Uterus (tissue), 4 donors: ENCODE measurements around the gene KCNJ11. TPM values are rescaled to one million over a fixed set of nuclear protein-coding genes. Genes with fewer than 3 reads are reported as not detected.

Experiments used
- DNase-seq, 2 donors: peaks; one replicate each; pipeline ENCODE4 v3.0.0-alpha.2; 2019 to 2020
- H3K27ac ChIP-seq, 2 donors: fragments of 200-600 bp; sonication (generic); 1 replicate in 1 of 2; 2 replicates in 1 of 2; pipeline ENCODE4 v1.5.1; 2016 to 2018
- H3K27me3 ChIP-seq, 2 donors: fragments of 200-600 bp; sonication (generic); one replicate each; pipeline ENCODE4 v1.5.1; 2018 to 2019; ENCODE audit warnings: control low read depth in 1 of 2
- H3K36me3 ChIP-seq, 2 donors: fragments of 200-600 bp; sonication (generic); one replicate each; pipeline ENCODE4 v1.5.1; 2019; ENCODE audit warnings: control low read depth in 1 of 2
- H3K4me1 ChIP-seq, 2 donors: fragments of 200-600 bp; sonication (generic); one replicate each; pipeline ENCODE4 v1.5.1; 2018 to 2019; ENCODE audit warnings: control low read depth in 1 of 2
- H3K4me3 ChIP-seq, 2 donors: fragments of 200-600 bp; sonication (generic); 1 replicate in 1 of 2; 2 replicates in 1 of 2; pipeline ENCODE4 v1.5.1; 2018 to 2019; ENCODE audit warnings: mild to moderate bottlenecking in 1 of 2
- H3K9me3 ChIP-seq, 2 donors: fragments of 200-600 bp; sonication (generic); one replicate each; pipeline ENCODE4 v1.5.1; 2019; ENCODE audit warnings: control low read depth in 1 of 2
- CTCF ChIP-seq, 4 experiments: fragments of 200-600 bp in 2 of 4; fragments of 450-650 bp in 2 of 4; sonication (generic) in 2 of 4; IDR thresholded peaks; one replicate each; pipeline ENCODE4 v1.5.1; 2016 to 2019; ENCODE audit warnings: antibody characterized with exemption in 4 of 4, mild to moderate bottlenecking in 2 of 4, moderate library complexity in 1 of 4
- POLR2A ChIP-seq, 2 donors: fragments of 450-650 bp; IDR thresholded peaks; one replicate each; pipeline ENCODE4 v1.6.1; 2016; ENCODE audit warnings: antibody characterized with exemption in 2 of 2, mild to moderate bottlenecking in 1 of 2, moderate library complexity in 1 of 2
- intact Hi-C: fragments of 100-400 bp; cut with DNase I; formaldehyde crosslinking; loops from one replicate; pipeline ENCODE4 v1.15.1; 2023; ENCODE audit warnings: low total_unique reads
- total RNA-seq, 4 donors: library from RNA; depleted of rRNA in 3 of 4; stranded (reverse); fragments of >200 nt in 3 of 4; gene quantifications; one replicate each; pipeline versions ENCODE4 v1.1.0 to v1.2.4, GENCODE V29; 2014 to 2023
- donor health status: DM: yes; HTN: yes; CAD: no.

The KCNJ11 gene
- total RNA-seq, 4 donors from 2014 or later: 0.83 to 3.9 TPM; not detected in 2

- H3K27me3 ChIP-seq: no peaks in the 10 kb centered on the region
- H3K27ac ChIP-seq: no peak overlapping the region
- H3K36me3 ChIP-seq: no peaks in the 10 kb centered on the region
- peaks cover 0 to 24% of the 10 kb centered on the region in 2 donors for H3K9me3 ChIP-seq
- no peak overlapping the region for H3K4me3 ChIP-seq
- intact Hi-C loops: no loop called here
- no peak for DNase-seq
- no peaks in the 10 kb centered on the region for H3K4me1 ChIP-seq
- no peak for TF ChIP-seq POLR2A (IDR thresholded peaks at IDR 0.05)
- TF ChIP-seq CTCF (IDR thresholded peaks at IDR 0.05): no peak
Measured at GRCh38 chr11:17375547-17375946, 12.9 kb downstream of the KCNJ11 start.

GRCh38 chr11:17371614-17372013 lies 16.8 kb downstream of the KCNJ11 start:
- TF ChIP-seq CTCF (IDR thresholded peaks at IDR 0.05): no peak
- no peak for TF ChIP-seq POLR2A (IDR thresholded peaks at IDR 0.05)
- Histone ChIP-seq H3K9me3 (peaks cover 0 to 33% of the 10 kb centered on the region in 2 donors), H3K27ac (no peak overlapping the region), H3K4me3 (no peak overlapping the region), H3K4me1 (no peaks in the 10 kb centered on the region), H3K27me3 (no peaks in the 10 kb centered on the region), H3K36me3 (no peaks in the 10 kb centered on the region)
- intact Hi-C loops: no loop called here
- no peak for DNase-seq

GRCh38 chr11:17369684-17370243 lies 18.7 kb downstream of the KCNJ11 start:
- no peak for DNase-seq
- H3K27ac ChIP-seq: no peak overlapping the region
- H3K27me3 ChIP-seq: no peaks in the 10 kb centered on the region
- H3K36me3 ChIP-seq: no peaks in the 10 kb centered on the region
- H3K4me1 ChIP-seq: no peaks in the 10 kb centered on the region
- H3K4me3 ChIP-seq: no peak overlapping the region
- TF ChIP-seq CTCF (IDR thresholded peaks at IDR 0.05) (no peak), POLR2A (IDR thresholded peaks at IDR 0.05) (no peak)
- intact Hi-C loops: no loop called here
- H3K9me3 ChIP-seq: peaks cover 0 to 33% of the 10 kb centered on the region in 2 donors

- intact Hi-C loops: no loop called here
- TF ChIP-seq CTCF (IDR thresholded peaks at IDR 0.05) (no peak), POLR2A (IDR thresholded peaks at IDR 0.05) (no peak)
- no peak overlapping the region for H3K27ac ChIP-seq
- H3K27me3 ChIP-seq: no peaks in the 10 kb centered on the region
- DNase-seq: no peak
- H3K36me3 ChIP-seq: no peaks in the 10 kb centered on the region
- H3K9me3 ChIP-seq: peaks cover 0 to 33% of the 10 kb centered on the region in 2 donors
- no peaks in the 10 kb centered on the region for H3K4me1 ChIP-seq
- no peak overlapping the region for H3K4me3 ChIP-seq
Measured at GRCh38 chr11:17369094-17369493, 19.4 kb downstream of the KCNJ11 start.

- Histone ChIP-seq H3K27ac (no peak overlapping the region), H3K27me3 (no peaks in the 10 kb centered on the region), H3K4me3 (no peak overlapping the region), H3K36me3 (no peaks in the 10 kb centered on the region), H3K4me1 (no peaks in the 10 kb centered on the region), H3K9me3 (peaks cover 0 to 33% of the 10 kb centered on the region in 2 donors)
- intact Hi-C loops: no loop called here
- DNase-seq: no peak
- no peak for TF ChIP-seq CTCF (IDR thresholded peaks at IDR 0.05)
- TF ChIP-seq POLR2A (IDR thresholded peaks at IDR 0.05): no peak
Measured at GRCh38 chr11:17368551-17368950, 19.9 kb downstream of the KCNJ11 start.
